Activated CD4-positive, alpha-beta T cell treated with anti-CD3 and anti-CD28 coated beads for 1 hour (primary cell): ENCODE results near the gene MVK.
"Not testable (repeated sequence)": the region's sequence is repeated elsewhere in the genome, so short reads cannot be mapped to it uniquely, and the experiment has no call there.

Source experiments
- DNase-seq: peaks from one replicate; pipeline ENCODE4 v3.0.0-alpha.2; 2020

The MVK gene

DNA sequence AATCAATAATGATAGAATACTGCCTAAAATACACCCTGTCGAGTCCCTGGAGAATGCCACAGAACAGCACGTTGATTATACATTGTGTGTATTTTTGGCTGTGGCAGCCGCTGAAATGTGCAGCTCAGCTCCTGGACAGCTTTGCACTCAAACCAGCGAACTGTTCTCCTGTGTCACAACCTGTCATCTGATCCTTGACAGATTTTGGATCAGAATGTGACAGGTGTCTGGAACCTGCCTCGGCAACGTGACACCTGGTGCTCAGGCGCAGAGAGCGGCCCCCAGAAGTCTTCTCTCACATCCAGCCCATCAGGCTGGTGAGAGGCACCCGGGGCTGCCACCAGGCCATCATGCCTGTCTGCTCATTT lies 19.3 kb downstream of the MVK start:
- no peak for DNase-seq

DNA sequence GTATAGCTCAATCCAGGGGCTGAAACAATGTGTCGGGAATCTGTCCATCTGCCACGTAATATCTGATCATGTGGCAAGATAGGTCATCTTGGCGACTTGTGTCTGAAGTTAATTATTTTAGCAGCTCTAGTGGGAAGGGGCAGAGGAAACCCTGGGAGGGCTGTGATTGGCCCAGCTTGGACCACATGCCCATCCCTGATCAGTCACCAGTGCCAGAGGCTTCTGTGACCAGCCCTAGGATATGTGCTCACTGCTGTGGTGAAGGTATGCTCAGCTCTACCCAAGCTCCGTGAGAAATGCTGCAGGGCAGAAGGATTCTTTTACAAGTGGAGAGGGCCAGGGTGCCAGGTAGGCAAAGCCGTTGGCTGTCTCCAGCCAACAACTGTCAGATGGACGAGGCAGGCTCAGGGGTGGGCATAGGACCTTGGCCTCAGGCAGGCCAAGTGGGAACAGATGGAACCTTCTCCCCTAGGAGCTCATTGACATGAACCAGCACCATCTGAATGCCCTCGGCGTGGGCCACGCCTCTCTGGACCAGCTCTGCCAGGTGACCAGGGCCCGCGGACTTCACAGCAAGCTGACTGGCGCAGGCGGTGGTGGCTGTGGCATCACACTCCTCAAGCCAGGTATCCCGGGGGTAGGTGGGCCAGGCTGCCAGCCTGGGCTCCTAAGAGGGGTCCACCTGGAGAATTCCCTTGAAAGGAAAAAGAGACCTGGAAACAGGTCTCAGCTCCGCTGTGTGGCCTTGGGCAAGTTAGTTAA lies 21.1 kb downstream of the MVK start:
- no peak for DNase-seq

DNA sequence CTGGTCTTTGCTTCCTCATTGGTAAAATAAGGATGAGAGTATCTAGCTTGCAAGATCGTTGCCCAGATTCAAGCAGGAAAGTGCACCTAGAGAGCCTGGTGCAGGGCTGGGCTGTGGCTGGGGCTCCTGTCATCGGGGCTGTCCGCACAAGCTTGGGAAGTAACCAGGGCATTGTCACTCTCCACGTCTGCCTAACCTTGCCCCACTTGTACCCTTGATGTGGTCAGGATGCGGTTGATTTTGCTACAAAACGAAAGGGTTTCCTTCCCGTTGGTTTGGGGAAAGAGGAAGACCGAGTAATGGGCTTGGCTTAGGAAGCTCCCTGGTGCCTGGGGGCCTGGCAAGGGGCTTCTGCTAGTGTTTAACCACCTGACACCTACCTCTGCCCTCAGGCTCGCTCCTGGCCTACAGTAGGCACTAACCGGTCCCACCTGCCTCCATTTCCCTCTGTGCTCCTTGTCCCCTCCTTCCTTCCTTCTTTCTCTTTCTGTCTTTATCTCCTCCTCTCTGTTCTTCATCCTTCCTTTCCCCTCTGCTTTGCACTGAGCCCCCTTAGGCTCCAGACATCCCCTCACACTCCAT lies 21.8 kb downstream of the MVK start:
- no peak for DNase-seq

DNA sequence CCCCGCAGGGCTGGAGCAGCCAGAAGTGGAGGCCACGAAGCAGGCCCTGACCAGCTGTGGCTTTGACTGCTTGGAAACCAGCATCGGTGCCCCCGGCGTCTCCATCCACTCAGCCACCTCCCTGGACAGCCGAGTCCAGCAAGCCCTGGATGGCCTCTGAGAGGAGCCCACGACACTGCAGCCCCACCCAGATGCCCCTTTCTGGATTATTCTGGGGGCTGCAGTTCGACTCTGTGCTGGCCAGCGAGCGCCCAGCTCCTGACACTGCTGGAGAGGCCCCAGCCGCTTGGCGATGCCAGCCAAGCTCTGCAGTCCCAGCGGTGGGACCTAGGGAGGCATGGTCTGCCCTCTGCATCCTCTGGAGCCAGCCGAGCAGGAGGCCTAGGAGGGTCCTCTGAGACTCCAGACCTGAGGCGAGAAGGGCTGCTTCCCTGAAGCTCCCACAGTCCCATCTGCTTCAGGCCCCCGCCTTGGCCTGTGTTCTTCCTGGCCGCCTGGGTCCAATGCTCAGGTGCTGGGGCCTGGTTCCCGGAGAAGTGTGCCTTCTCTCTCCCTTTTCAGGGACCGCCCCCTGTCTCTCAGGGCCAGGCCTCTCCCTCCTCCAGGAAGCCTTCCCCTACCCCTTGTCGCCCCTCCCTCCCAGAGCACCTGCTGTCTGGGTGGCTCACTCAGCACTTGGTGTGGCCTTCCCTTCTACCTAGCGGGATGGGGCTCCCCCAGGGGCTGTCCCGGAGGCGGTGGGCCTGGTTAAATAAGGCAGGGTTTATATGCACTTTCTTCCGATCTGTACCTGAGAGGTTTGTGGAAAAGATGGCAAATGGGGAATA lies 23.0 kb downstream of the MVK start:
- DNase-seq = no peak

DNA sequence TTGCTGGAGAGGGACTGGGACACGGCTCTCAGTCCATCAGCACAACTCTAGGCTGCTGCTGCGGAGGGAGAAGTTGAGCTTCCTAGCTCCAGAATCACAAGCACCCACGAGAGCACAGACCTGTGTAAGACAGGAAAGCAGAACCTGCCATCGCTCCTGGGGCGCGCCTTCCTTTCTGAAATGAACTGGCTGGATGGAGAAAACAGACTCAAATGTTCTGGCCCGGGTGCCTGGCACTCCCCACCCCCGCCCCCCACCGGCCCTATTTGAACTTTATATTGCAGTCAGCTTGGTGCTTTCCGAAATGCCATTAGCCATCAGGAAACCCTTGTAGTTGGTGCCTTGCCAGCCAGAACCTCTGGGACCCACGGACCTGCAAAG lies 23.8 kb downstream of the MVK start:
- no peak for DNase-seq

DNA sequence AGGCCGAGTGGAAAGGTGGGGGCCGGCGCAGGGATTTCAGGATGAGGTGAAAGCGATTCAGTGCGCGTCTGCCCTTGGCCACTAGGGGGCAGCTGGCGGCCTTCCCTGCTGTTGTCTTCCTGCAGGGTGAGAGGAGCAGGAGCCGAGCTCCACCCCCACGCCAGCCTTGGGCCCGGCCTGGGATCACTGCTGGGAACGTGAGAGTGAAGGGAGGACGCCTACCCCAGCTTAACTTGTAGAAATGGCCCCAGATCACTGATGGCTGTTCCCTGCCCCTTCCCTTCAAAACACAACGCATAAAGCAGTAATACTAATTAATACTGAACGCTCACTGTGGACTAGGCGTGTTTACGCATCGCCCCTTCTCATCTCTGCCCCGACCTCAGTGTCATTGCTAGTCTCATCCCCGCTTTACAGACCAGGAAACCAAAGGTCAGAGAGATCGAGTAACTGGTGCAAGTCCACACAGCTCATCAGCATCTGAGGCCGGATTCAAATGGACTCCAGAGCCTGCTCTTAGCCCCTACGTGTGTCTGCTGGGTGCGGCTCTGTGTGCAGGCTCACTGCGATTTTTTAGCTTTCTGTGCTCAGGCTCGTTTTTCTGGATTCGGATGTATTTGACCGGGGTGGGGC lies 24.3 kb downstream of the MVK start:
- DNase-seq = peak; percentile 40

DNA sequence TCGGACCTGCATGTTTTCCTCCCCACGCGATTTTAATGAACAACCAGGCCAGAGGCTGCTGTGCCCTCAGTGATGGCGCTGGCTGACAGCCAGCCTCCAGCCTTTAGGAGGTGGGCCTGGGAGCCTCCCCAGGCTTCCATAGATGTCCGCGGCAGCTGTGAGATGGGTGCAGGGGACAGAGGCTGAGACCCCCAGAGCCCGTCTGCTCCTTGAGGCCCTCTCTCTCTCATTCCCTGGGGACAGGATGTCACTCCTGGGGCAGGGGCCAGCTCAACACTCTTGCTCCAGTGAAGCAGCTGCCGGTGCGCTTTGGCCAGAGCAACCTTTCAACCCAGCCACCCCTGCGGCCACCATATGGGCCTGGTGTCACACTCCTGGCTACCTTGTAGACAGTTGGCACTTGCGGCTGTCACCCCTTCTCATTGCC lies 24.8 kb downstream of the MVK start:
- no peak for DNase-seq

DNA sequence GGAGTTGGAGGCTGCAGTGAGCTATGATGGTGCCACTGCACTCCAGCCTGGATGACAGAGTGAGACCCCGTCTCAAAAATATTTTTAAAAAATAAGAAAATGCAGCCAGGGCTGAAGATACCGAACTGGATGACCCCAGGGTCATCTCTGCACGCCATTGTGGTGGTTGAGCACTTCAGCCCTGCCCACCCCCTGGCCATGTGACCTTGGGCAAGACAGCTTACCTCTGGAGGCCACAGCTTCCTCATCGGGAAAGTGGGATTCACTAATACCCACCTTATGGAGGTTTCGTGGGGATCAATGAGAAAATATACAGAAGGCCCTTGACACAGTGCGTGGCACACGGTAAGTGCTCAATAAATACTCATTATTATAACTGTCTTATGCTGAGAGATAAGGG lies 25.5 kb downstream of the MVK start:
- no peak for DNase-seq

DNA sequence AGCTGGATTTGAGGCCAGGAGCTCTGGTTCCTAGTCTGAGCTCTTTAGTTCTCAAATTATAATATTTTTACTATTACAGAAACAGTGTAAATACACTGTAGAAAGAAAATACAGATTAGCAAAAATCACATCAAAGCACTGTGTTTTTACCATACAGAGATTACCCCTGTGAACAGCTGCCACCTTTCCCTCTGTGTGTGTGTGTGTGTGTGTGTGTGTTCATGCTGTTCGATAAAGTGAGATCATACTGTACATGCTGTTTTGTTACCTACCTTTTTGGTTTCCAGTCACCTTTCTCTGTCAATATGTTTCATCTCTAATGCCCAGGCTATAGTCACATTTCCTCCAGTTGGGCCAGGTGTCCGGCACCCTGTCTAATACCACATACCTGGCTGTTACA lies 26.9 kb downstream of the MVK start:
- no peak for DNase-seq

DNA sequence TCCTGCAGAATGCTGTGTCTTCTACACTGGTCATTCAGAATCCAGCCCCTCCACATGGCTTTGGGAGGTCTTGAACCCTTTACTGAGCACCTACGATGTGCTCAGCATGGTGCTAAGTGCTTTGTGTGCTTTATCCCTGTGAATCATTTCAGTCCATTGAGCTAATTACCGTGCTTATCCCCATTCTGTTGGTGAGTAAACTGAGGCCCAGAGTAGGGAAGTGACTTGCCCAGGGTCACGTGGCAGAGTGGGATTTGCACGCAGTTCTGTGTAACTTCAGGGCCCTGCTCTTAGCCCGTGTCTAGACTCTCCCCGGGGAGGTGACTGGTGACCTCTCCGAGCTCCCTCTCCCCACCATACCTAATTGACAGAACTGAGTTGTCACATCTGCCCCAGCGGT lies 27.4 kb downstream of the MVK start:
- DNase-seq = no peak

DNA sequence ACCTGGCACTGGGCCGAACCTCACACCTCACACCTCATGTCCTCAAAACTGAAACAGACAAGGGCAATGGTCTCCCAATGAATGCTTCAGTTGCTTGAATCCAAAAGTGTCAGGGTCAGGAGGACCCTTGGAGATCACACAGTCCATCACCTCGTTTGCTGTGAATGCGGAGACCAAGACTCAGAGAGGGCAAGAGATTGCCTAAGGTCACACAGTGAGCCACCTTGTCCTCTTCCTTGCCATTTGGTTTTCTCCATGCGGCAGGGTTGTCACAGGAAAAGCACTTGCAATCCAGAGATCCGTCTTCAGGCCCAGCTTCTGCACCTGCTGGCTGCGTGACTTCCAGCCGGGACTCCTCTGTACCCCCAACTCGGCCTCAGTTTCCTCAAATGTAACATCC lies 28.0 kb downstream of the MVK start:
- no peak for DNase-seq

DNA sequence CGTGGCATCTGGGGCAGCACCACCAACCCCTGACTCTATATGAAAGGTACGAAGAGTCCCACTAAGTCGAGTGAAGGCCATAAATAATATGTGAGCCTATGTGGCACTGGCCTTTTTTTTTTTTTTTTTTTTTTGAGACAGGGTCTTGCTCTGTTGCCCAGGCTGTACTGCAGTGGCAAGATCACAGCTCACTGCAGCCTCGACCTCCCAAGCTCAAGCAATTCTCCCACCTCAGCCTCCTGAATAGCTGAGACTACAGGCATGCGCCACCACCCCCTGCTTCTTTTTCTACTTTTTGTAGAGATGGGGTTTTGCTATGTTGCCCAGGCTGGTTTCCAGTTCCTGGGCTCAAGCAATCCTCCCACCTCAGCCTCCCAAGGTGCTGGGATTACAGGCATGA lies 28.5 kb downstream of the MVK start:
- not testable (repeated sequence) for DNase-seq

DNA sequence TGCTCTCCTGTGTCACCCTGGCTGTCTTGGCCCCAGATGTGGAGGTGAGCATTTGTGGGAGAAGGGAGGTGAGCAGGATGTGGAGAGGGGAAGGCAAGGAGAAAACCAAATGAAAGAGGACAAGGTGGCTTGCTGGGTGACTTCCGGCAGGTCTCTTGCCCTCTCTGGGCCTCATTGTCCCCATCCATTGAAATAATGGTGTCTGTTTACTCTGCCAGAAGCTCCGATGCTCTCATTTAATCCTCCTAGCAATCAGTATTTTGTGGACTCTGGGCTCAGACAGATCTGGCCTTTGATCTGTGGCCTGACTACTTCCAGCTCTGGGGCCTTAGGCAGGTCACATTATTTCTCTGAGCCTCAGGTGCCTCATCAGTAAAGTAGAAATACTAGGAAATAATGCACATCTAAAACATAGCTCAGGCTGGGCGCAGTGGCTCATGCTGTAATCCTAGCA lies 30.6 kb downstream of the MVK start:
- no peak for DNase-seq

DNA sequence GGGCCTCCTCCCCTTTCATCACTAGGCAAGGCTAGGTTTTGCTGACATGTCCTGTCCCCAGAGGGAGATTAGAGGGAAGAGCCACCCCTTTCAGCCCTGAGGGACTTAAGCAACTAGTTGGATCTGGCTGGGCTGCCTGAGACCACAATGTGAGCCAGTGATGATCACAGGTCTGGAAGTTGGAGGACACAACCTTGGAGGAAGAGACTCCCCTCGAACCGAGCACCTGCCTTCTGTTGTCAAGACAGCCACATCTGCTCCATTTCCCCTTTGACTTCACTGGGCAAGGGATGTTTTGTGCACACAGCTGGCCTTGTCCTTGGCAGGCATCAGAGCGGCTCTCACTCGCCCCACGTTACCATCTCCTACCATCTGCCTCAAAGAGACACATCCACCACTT lies 31.4 kb downstream of the MVK start:
- DNase-seq = no peak

DNA sequence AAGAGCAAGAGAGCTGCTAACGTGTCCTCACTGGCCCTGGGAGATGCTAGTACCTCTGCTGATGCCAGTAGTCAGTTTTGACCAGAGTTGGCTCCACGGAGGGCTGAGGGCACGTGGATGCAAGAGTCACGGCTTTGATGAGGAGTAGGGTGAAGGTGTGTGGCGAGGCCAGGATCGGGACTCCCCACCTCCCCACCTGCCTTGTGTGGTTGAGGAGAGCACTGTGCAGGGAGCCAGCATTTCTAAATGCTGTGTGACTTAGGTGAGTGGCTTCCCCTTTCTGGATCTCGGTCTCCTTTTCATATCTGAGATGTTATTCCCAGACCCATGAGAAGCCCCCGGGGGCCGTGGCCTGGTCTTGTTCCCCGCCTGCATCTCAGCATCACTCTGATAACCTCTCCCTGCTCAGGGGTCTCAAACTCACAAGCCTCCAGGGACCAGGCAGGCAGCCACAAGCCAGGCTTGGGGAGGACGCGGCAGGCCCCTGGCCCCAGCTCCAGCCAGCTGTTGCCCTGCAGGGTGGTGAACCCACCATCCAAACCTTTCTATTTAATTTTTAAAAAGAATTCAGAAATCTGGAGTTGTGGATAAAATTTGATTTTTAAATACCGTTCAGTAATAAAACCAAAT lies 32.1 kb downstream of the MVK start:
- DNase-seq = no peak

DNA sequence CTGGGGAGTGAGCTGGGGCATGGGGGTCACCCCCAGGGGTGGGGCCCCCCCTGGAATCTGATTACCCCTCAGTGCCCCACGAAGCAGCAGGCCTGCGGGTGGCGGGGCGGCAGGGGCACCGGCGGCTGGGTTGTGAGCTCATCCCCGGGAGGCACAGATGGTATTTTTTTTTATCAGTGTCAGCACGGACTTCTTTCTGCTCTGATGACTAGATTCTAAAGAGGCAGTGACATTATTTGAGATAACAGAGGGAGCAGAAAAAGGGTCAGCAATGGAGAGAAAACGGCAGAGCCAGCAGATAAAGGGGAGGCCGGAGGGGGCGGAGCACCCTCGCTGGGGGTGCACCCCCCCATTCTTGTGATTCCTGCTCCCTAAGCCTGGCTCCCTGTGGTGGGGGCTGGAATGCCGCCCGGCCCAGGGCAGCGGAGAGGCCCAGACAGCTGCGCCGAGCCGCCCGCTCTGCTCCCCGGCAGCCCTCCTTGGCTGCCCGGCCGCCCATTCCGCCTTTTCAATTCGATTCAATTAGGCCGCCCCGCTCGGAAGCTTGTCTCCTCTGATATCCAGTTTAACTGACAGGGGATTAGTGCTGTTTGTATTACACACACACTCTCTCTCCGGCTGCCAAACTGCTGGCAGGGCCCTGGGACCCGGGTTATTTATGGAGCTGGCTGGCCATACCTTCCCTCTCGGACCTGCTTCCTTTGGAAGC lies 32.9 kb downstream of the MVK start:
- DNase-seq = no peak

DNA sequence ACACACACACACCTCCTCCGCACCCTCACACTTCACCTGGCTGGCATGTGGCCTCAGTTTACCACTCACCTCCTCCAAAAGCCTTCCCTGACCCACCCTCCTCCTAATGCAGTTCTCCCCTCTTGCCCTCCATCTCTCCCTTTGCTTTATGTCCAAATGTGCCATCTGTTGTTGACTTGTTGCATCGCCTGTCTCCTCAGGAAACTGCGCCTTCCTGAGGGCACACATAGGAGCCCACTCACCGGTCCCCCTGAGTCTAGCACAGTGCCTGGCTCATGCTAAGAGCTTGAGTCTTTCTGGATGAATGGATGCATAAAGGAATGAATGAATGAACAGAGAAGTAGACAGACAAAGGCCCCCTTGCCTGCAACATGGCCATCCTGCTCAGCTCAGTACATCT lies 34.0 kb downstream of the MVK start:
- DNase-seq = no peak

DNA sequence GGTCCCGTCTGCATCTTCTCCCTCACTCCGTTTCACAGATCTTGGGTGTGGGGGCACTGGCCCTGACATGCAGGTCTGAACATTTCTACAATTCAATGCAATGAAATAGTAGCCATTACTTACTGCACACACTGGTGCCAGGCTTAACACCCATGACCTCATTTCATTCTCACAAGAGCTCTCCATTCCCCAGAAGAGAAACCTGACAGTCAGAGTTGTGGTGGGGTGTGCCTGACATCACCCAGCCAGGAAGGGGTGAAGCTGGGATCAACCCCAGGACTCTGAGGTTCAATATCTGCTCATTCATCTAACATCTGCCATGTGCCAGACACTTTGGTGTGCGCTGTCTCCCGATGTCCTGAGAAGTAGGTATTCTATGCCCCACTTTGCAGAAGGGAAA lies 34.7 kb downstream of the MVK start:
- DNase-seq = no peak

DNA sequence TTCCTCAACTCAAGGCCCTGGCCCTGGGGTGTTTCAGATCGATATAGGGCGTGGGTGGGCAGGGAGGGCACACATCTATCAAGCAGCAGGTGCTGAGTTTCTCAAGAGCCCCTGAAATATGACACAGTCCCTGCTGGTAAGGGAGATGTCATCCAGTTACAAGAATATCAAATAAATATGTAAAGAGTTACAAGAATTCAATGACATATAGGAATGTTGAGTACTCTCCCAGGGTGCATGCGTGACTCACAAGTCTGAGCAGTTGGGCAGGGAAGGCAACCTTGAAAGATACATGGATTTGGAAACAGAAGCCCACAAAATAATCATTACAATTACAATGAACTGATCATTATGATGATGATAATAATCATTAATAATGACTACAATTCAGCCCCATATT lies 35.2 kb downstream of the MVK start:
- DNase-seq = no peak

DNA sequence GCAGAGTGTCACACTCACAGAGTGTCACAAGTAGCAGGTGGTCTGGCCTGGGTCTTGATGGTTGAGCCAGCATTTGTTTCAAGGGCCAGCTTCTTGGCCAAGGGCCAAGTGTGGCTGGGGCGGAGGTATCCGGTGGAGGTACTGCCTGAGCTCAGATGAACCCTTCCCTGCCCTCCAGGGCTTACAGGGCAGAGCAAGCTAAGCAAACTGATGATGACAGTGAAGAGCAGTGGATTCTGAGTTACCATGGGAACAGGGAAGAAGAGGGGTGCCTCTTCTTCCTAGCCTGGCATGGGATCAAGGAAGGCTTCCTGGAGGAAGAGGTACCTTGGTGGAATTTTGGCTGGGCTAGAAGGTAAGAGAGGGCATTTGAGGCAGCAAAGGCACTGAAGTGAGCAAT lies 35.7 kb downstream of the MVK start:
- no peak for DNase-seq

DNA sequence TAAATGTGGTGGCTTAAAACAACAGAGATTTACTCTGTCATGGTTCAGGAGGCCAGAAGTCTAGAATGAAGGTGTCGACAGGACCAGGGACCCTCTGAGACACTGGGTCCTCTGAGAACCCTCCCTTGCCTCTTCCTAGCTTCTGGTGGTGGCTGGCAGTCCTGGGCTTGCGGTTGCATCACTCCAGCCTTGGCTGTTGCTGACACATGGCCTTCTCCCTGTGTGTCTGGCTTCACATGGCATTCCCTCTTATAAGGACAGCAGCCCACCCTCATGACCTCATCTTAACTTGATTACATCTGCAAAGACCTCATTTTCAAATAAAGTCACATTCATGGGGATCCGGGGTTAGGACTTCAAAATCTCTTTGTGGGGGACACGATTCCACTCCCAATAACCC lies 36.9 kb downstream of the MVK start:
- no peak for DNase-seq

DNA sequence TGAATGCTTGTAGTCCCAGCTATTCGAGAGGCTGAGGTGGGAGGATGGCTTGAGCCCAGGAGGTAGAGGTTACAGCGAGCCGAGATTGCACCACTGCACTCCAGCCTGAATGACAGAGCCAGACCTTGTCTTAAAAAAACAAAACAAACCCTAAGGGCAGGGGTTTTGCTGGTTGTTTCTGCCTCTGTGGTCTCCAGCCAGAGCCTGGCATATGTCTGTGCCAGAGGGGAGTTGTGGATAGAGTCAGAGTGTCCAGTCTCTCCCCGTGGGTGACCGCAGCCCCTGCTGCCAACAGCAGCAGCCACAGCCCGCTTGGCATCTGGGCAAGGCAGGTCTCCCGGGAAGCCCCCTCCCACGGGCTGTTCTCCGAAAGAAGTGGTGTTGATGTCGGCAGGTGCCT lies 37.6 kb downstream of the MVK start:
- no peak for DNase-seq

DNA sequence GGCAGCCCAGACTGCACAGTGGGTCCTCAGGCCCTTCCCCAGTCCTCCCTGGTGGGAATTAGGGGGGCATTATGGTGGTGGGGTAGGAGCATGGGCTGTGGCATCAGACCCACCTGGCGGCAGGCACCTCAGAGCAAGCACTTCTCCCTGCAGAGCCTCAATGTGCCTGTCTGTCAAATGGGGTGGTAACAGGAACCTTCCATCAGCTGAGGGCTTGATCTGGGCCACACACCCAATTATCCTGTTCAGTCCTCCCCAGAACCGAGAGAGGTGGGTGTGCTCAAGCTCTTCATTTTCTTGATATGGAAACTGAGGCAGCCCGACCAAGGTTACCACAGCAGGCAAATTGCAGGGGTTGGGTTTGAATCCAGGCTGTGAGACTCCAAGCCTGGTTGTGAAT lies 38.4 kb downstream of the MVK start:
- no peak for DNase-seq
